Measurements from ENCODE around the gene CFAP43. TPM values are rescaled to one million over a fixed set of nuclear protein-coding genes. Genes with fewer than 3 reads are reported as not detected.

The CFAP43 gene
- total and polyA plus RNA-seq, 2 experiments from 2014 or later: 0.24 to 0.44 TPM

- ATAC-seq (no peak), DNase-seq (ENCODE audit: low spot score) (no peak)
- H3K27me3 ChIP-seq (ENCODE audit: insufficient read depth): 0 out of 2 replicates have a peak, but pooled peaks cover 8% of the 10 kb centered on the region
- H3K4me1 ChIP-seq (ENCODE audit: insufficient read depth): peaks cover 17% of the 10 kb centered on the region
- H3K36me3 ChIP-seq (ENCODE audit: insufficient read depth): no peaks in the 10 kb centered on the region
- no peak overlapping the region for H2AFZ ChIP-seq
- H3K4me3 Mint-ChIP-seq: no peak overlapping the region
- no peaks in the 10 kb centered on the region for H3K9me3 Mint-ChIP-seq
- H3K27ac Mint-ChIP-seq: no peak overlapping the region
- peaks cover 15% of the 10 kb centered on the region for H3K27me3 Mint-ChIP-seq (ENCODE audit: insufficient read depth, low read depth, poor library complexity)
- no peak overlapping the region for H3K4me3 ChIP-seq
- H3K4me2 ChIP-seq: no peak overlapping the region
- peaks cover 17% of the 10 kb centered on the region; the same call in 2 of the 3 replicates for H3K4me1 Mint-ChIP-seq
- H3K9me2 ChIP-seq (ENCODE audit: insufficient read depth): no peaks in the 10 kb centered on the region
- H3K27ac ChIP-seq (ENCODE audit: low read depth): no peak overlapping the region
- no peaks in the 10 kb centered on the region for H4K20me1 ChIP-seq (replicated peaks; ENCODE audit: insufficient read depth)
- H3K36me3 Mint-ChIP-seq (ENCODE audit: low read depth): peaks cover 3% of the 10 kb centered on the region; the same call in 2 of the 3 replicates
- TF ChIP-seq POLR2AphosphoS5 (IDR thresholded peaks at IDR 0.05; ENCODE audit: low read depth) (no peak), ZNF331 (CRISPR knock-in tag; IDR thresholded peaks at IDR 0.05; ENCODE audit: low read depth) (no peak), EZH2phosphoT487 (IDR thresholded peaks at IDR 0.05; ENCODE audit: unreplicated experiment) (no peak), ZNF114 (CRISPR knock-in tag; IDR thresholded peaks at IDR 0.05) (no peak), NANOG (IDR thresholded peaks at IDR 0.05; ENCODE audit: borderline replicate concordance) (no peak), EZH2 (IDR thresholded peaks at IDR 0.05; ENCODE audit: low read depth, unreplicated experiment) (no peak), JUNB (IDR thresholded peaks at IDR 0.05; ENCODE audit: unreplicated experiment) (no peak), ZNF462 (CRISPR knock-in tag; IDR thresholded peaks at IDR 0.05) (no peak), STAT1 (IDR thresholded peaks at IDR 0.05; ENCODE audit: unreplicated experiment) (no peak), CREB1 (CRISPR knock-in tag; IDR thresholded peaks at IDR 0.05; ENCODE audit: low read depth) (no peak)
- TF ChIP-seq, protein P1, sequence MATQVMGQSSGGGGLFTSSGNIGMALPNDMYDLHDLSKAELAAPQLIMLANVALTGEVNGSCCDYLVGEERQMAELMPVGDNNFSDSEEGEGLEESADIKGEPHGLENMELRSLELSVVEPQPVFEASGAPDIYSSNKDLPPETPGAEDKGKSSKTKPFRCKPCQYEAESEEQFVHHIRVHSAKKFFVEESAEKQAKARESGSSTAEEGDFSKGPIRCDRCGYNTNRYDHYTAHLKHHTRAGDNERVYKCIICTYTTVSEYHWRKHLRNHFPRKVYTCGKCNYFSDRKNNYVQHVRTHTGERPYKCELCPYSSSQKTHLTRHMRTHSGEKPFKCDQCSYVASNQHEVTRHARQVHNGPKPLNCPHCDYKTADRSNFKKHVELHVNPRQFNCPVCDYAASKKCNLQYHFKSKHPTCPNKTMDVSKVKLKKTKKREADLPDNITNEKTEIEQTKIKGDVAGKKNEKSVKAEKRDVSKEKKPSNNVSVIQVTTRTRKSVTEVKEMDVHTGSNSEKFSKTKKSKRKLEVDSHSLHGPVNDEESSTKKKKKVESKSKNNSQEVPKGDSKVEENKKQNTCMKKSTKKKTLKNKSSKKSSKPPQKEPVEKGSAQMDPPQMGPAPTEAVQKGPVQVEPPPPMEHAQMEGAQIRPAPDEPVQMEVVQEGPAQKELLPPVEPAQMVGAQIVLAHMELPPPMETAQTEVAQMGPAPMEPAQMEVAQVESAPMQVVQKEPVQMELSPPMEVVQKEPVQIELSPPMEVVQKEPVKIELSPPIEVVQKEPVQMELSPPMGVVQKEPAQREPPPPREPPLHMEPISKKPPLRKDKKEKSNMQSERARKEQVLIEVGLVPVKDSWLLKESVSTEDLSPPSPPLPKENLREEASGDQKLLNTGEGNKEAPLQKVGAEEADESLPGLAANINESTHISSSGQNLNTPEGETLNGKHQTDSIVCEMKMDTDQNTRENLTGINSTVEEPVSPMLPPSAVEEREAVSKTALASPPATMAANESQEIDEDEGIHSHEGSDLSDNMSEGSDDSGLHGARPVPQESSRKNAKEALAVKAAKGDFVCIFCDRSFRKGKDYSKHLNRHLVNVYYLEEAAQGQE (IDR thresholded peaks at IDR 0.05; ENCODE audit: unreplicated experiment): no peak
- TF ChIP-seq, protein P2, sequence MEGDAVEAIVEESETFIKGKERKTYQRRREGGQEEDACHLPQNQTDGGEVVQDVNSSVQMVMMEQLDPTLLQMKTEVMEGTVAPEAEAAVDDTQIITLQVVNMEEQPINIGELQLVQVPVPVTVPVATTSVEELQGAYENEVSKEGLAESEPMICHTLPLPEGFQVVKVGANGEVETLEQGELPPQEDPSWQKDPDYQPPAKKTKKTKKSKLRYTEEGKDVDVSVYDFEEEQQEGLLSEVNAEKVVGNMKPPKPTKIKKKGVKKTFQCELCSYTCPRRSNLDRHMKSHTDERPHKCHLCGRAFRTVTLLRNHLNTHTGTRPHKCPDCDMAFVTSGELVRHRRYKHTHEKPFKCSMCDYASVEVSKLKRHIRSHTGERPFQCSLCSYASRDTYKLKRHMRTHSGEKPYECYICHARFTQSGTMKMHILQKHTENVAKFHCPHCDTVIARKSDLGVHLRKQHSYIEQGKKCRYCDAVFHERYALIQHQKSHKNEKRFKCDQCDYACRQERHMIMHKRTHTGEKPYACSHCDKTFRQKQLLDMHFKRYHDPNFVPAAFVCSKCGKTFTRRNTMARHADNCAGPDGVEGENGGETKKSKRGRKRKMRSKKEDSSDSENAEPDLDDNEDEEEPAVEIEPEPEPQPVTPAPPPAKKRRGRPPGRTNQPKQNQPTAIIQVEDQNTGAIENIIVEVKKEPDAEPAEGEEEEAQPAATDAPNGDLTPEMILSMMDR (conservative IDR thresholded peaks at IDR 0.05; ENCODE audit: low read depth in 2 of 2): no peak
- TF ChIP-seq, protein P3, sequence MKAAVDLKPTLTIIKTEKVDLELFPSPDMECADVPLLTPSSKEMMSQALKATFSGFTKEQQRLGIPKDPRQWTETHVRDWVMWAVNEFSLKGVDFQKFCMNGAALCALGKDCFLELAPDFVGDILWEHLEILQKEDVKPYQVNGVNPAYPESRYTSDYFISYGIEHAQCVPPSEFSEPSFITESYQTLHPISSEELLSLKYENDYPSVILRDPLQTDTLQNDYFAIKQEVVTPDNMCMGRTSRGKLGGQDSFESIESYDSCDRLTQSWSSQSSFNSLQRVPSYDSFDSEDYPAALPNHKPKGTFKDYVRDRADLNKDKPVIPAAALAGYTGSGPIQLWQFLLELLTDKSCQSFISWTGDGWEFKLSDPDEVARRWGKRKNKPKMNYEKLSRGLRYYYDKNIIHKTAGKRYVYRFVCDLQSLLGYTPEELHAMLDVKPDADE (IDR thresholded peaks at IDR 0.05): no peak
- H3K79me2 ChIP-seq (replicated peaks; ENCODE audit: insufficient read depth): peaks cover 19% of the 10 kb centered on the region
- H3F3A ChIP-seq (replicated peaks; ENCODE audit: low read depth): no peaks in the 10 kb centered on the region
These were observed 41.1 kb upstream of the CFAP43 start for GRCh38 chr10:104273286-104273685.

Measured in GM23338 (cell line).